ENCODE results near the gene NEIL1.

- no peak for TF ChIP-seq MYC (IDR thresholded peaks at IDR 0.05; ENCODE audit: insufficient read depth, insufficient read length, insufficient replicate concordance, low read length, severe bottlenecking)
- TF ChIP-seq CHD1 (IDR thresholded peaks at IDR 0.05; ENCODE audit: low read depth, low read length): no peak
- TF ChIP-seq PAX8 (IDR thresholded peaks at IDR 0.05): no peak
- no peak for TF ChIP-seq GABPA (IDR thresholded peaks at IDR 0.05; ENCODE audit: low read depth)
- no peak for TF ChIP-seq SIN3A (IDR thresholded peaks at IDR 0.05; ENCODE audit: low read depth, low read length)
- TF ChIP-seq TAF1 (IDR thresholded peaks at IDR 0.05; ENCODE audit: borderline replicate concordance, low read depth, low read length): no peak
- no peak for TF ChIP-seq ATF2 (IDR thresholded peaks at IDR 0.05; ENCODE audit: low read length)
Observed at GRCh38 chr15:75360856-75361255, 14.0 kb downstream of the NEIL1 start.
